B cell (primary cell): ENCODE data around the gene DVL2. TPM values are rescaled to one million over a fixed set of nuclear protein-coding genes. Genes with fewer than 3 reads are reported as not detected.

Experiments used
- ATAC-seq: fragments of 200-7000 bp; cut with Tn5 transposase; one replicate; pipeline ENCODE4 v1.10.0; 2021; ENCODE audit warnings: low read depth, mild to moderate bottlenecking, moderate number of reproducible peaks, moderate library complexity
- CTCF ChIA-PET: fragments of 350-600 bp; sonication (Branson Sonifier 250); formaldehyde crosslinking; loops from one replicate; lab custom pipeline; 2021; ENCODE audit warnings: antibody characterized with exemption, inconsistent platforms; lab: Charles Lee
- POLR2A ChIA-PET: fragments of 350-600 bp; sonication (Branson Sonifier 250); formaldehyde crosslinking; loops from one replicate; lab custom pipeline; 2021; ENCODE audit warnings: antibody characterized with exemption; lab: Charles Lee
- DNase-seq: peaks from one replicate; pipeline ENCODE4 v3.0.0; 2013
- H2AFZ ChIP-seq: 2 replicates; pipeline ENCODE4 v1.6.1; 2012; ENCODE audit warnings: mild to moderate bottlenecking, low read depth, low read length; ENCODE audit not compliant: insufficient read depth, poor library complexity, severe bottlenecking
- H3K27ac ChIP-seq, 2 donors: 1 replicate in 1 of 2; 2 replicates in 1 of 2; pipeline ENCODE4 v1.5.1; 2012 to 2013; ENCODE audit warnings: low read length in 2 of 2, mild to moderate bottlenecking in 2 of 2, moderate library complexity in 1 of 2
- H3K27me3 ChIP-seq, 4 experiments: fragments of 200-600 bp in 1 of 4; sonication (generic) in 1 of 4; replicated peaks in 1 of 4; 1 replicate in 2 of 4; 2 replicates in 2 of 4; pipeline versions ENCODE4 v1.6.1 to v1.7.0; 2013 to 2016; ENCODE audit warnings: low read length in 3 of 4, mild to moderate bottlenecking in 2 of 4, mixed read lengths in 1 of 4, moderate library complexity in 1 of 4; ENCODE audit not compliant: insufficient read depth in 4 of 4, control insufficient read depth in 3 of 4; ENCODE audit errors: control extremely low read depth in 1 of 4
- H3K36me3 ChIP-seq, 2 experiments: replicated peaks in 1 of 2; 1 replicate in 1 of 2; 2 replicates in 1 of 2; pipeline versions ENCODE4 v1.6.1 to v1.7.1; 2013; ENCODE audit warnings: low read length in 1 of 2; ENCODE audit not compliant: insufficient read depth in 2 of 2, control insufficient read depth in 1 of 2; ENCODE audit errors: control extremely low read depth in 1 of 2, extremely low read depth in 1 of 2
- H3K4me1 ChIP-seq, 2 donors: fragments of 200-600 bp in 1 of 2; sonication (generic) in 1 of 2; 1 replicate in 1 of 2; 2 replicates in 1 of 2; pipeline versions ENCODE4 v1.5.1 to v1.6.1; 2013 to 2017; ENCODE audit warnings: low read length in 2 of 2; ENCODE audit not compliant: control insufficient read depth in 2 of 2, insufficient read depth in 2 of 2
- H3K4me2 ChIP-seq: replicated peaks from 2 replicates; pipeline ENCODE3; 2012; ENCODE audit warnings: mild to moderate bottlenecking, low read depth, low read length; ENCODE audit not compliant: poor library complexity, severe bottlenecking
- H3K4me3 ChIP-seq, 5 experiments: fragments of 200-600 bp in 1 of 5; sonication (generic) in 1 of 5; 1 replicate in 3 of 5; 2 replicates in 2 of 5; pipeline versions ENCODE4 v1.5.1 to v1.7.0; 2011 to 2016; ENCODE audit warnings: low read length in 4 of 5, mild to moderate bottlenecking in 4 of 5, low read depth in 2 of 5, control low read depth in 1 of 5, moderate library complexity in 1 of 5; ENCODE audit not compliant: insufficient read depth in 1 of 5; ENCODE audit errors: control extremely low read depth in 1 of 5, extremely low read depth in 1 of 5
- H3K79me2 ChIP-seq: fragments of 200-600 bp; sonication (generic); one replicate; pipeline ENCODE4 v1.6.0; 2016; ENCODE audit warnings: low read length; ENCODE audit not compliant: control insufficient read depth, insufficient read depth
- H3K9ac ChIP-seq: fragments of 200-600 bp; sonication (generic); 2 replicates; pipeline ENCODE4 v1.6.1; 2017; ENCODE audit warnings: mild to moderate bottlenecking, low read length, moderate library complexity
- H3K9me3 ChIP-seq, 3 donors: one replicate each; pipeline versions ENCODE4 v1.6.1 to v1.7.1; 2013; ENCODE audit warnings: low read length in 2 of 3; ENCODE audit not compliant: control insufficient read depth in 2 of 3, insufficient read depth in 1 of 3; ENCODE audit errors: control extremely low read depth in 1 of 3
- H4K20me1 ChIP-seq: 2 replicates; pipeline ENCODE4 v1.6.0; 2012; ENCODE audit warnings: mild to moderate bottlenecking, low read length; ENCODE audit not compliant: insufficient read depth, control insufficient read depth, poor library complexity, severe bottlenecking
- H3K27ac Mint-ChIP-seq: one replicate; pipeline ENCODE4 v1.8.0; 2021; ENCODE audit warnings: mixed read lengths
- H3K27me3 Mint-ChIP-seq: one replicate; pipeline ENCODE4 v1.8.0; 2021; ENCODE audit warnings: mixed read lengths
- H3K4me1 Mint-ChIP-seq: one replicate; pipeline ENCODE4 v1.8.0; 2021; ENCODE audit warnings: mixed read lengths
- H3K4me3 Mint-ChIP-seq: one replicate; pipeline ENCODE4 v1.8.0; 2021; ENCODE audit warnings: mixed read lengths
- H3K9me3 Mint-ChIP-seq: one replicate; pipeline ENCODE4 v1.8.0; 2022; ENCODE audit warnings: mixed read lengths; ENCODE audit not compliant: insufficient read depth
- EZH2 ChIP-seq: IDR thresholded peaks from 2 replicates; pipeline ENCODE4 v1.6.1; 2012; ENCODE audit warnings: borderline replicate concordance, low read depth, mild to moderate bottlenecking, moderate library complexity, low read length; ENCODE audit not compliant: insufficient read depth, poor library complexity, severe bottlenecking
- WGBS: methylation state at CpG from one replicate; pipeline ENCODE4 v1.1.5; 2013; ENCODE audit warnings: missing lambda C conversion rate; ENCODE audit not compliant: insufficient coverage; 5-methylcytosine and 5-hydroxymethylcytosine counted together
- intact Hi-C: fragments of 100-400 bp; cut with micrococcal nuclease; formaldehyde crosslinking; loops from one replicate; pipeline ENCODE4 v1.10.0; 2022
- polyA plus RNA-seq: library from polyadenylated mRNA; depleted of rRNA; stranded (reverse); fragments of >200 nt; gene quantifications from 2 replicates; pipeline ENCODE4 v1.2.3, GENCODE V29; 2012
- total RNA-seq, 2 donors: library from RNA; stranded (reverse); fragments of 120-200 nt in 1 of 2; gene quantifications; 1 replicate in 1 of 2; 2 replicates in 1 of 2; pipeline versions ENCODE4 v1.2.3 to v1.2.4, GENCODE V29; 2013 to 2022
- TF ChIP-seq, protein P1 (sequence below): fragments of 200-600 bp; IDR thresholded peaks from one replicate; pipeline ENCODE4 v1.8.0; 2022; ENCODE audit warnings: antibody characterized with exemption, mild to moderate bottlenecking

The DVL2 gene
- total and polyA plus RNA-seq, 2 donors (not counting 1 experiment from before 2014, with no cell fraction given), result 22.5 to 104 TPM

DNA sequence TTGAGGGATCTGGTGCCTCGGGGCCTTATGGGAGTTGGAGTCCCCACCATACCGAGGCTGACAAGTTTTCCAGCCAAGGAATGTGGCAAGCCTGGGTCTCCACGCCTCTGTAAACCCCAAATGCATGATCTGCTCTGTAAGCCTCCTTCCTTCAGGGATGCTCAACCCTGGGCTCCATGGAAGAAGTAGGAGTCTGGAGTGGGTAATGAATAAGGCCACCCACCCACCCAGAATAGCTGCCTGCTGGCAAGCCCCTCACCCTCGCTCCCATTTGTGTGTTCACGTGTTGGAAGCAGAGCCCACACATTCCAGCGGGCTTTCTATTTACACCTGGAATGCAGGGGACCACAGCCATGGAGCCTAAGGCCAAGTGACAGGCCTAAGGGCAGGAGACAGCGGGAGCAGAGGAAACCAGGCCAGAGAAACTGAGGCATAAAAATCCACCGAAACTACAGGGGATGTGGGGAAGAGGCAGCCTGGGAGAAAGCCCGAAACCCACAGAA, 19.1 kb downstream of the DVL2 start:
- H3K4me3 Mint-ChIP-seq, result peak overlapping the region; percentile 97
- H3K4me2 ChIP-seq, result peak overlapping the region; percentile 86
- H3K4me1 ChIP-seq, result peaks cover 26 to 53% of the 10 kb centered on the region in 2 donors
- H3K79me2 ChIP-seq, result peaks cover 7% of the 10 kb centered on the region
- H3K9me3 Mint-ChIP-seq, result no peaks in the 10 kb centered on the region
- peaks cover 0 to 4% (median 0%) of the 10 kb centered on the region in 4 experiments for H3K27me3 ChIP-seq
- H3K27ac Mint-ChIP-seq, result peak overlapping the region; percentile 99
- H3K4me1 Mint-ChIP-seq, result peaks cover 53% of the 10 kb centered on the region
- intact Hi-C loops, result loop anchor here (2.0 kb wide), 3 partner anchors 92 to 472 kb away; partner anchors contain the start of genes EIF5A, TMEM256 and TP53
- ATAC-seq, result no peak
- ChIA-PET POLR2A (interaction anchor here (1.0 to 9.1 kb wide), 2 partner anchors 22 to 114 kb away, joined by 3 to 157 read pairs; partner anchors contain the start of genes DVL2, GABARAP and PHF23), CTCF (interaction anchor here (1.9 to 2.3 kb wide), 2 partner anchors 81 to 169 kb away, joined by 5 to 7 read pairs; no protein-coding TSS in a partner anchor)
- H3K27me3 Mint-ChIP-seq, result peaks cover 2% of the 10 kb centered on the region
- H3K27ac ChIP-seq, result peak overlapping the region; percentile 77 to 90
- no peaks in the 10 kb centered on the region for H4K20me1 ChIP-seq
- 37% methylated on average over 3 of the region's 9 CpGs for WGBS
- peak overlapping the region; percentile 53 for H2AFZ ChIP-seq
- H3K9me3 ChIP-seq, result no peaks in the 10 kb centered on the region
- no peak for TF ChIP-seq EZH2
- TF ChIP-seq, protein P1, sequence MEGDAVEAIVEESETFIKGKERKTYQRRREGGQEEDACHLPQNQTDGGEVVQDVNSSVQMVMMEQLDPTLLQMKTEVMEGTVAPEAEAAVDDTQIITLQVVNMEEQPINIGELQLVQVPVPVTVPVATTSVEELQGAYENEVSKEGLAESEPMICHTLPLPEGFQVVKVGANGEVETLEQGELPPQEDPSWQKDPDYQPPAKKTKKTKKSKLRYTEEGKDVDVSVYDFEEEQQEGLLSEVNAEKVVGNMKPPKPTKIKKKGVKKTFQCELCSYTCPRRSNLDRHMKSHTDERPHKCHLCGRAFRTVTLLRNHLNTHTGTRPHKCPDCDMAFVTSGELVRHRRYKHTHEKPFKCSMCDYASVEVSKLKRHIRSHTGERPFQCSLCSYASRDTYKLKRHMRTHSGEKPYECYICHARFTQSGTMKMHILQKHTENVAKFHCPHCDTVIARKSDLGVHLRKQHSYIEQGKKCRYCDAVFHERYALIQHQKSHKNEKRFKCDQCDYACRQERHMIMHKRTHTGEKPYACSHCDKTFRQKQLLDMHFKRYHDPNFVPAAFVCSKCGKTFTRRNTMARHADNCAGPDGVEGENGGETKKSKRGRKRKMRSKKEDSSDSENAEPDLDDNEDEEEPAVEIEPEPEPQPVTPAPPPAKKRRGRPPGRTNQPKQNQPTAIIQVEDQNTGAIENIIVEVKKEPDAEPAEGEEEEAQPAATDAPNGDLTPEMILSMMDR, result no peak
- peak overlapping the region in 4 of 5 experiments; percentile 39 to 66 (median 55) for H3K4me3 ChIP-seq
- H3K9ac ChIP-seq, result peak overlapping the region; percentile 66
- no peaks in the 10 kb centered on the region for H3K36me3 ChIP-seq
- DNase-seq, result no peak
